ENCODE results near the gene TMEM167B. TPM values are rescaled to one million over a fixed set of nuclear protein-coding genes. Genes with fewer than 3 reads are reported as not detected.
"Not testable (repeated sequence)": the region's sequence is repeated elsewhere in the genome, so short reads cannot be mapped to it uniquely, and the experiment has no call there.

The TMEM167B gene
- total RNA-seq, 4 donors from 2014 or later, result 17.5 to 26.3 (median 21.8) TPM

DNA sequence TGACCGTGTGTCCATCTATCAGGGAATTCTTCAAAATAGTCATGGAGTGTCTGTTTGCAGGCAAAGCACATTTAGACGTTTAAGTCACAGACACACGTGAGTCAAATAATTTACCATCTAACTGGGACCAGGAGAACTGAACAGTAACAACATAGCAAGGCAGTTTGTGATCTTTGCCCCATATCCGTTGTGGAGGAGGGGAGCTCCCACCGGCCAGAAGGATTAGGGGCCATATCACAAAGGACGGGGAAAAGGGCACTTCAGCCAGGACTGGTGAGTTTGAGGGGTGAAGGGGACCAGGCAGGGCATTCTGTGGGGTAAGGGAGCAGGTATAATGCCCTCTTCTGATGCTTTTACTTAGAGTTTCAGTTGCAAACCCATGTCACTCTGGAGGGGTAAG, 46.2 kb downstream of the TMEM167B start:
- H3K27ac ChIP-seq, result no peak overlapping the region
- no peak for ATAC-seq
- TF ChIP-seq POLR2A (IDR thresholded peaks at IDR 0.05), result no peak
- TF ChIP-seq, protein P1, sequence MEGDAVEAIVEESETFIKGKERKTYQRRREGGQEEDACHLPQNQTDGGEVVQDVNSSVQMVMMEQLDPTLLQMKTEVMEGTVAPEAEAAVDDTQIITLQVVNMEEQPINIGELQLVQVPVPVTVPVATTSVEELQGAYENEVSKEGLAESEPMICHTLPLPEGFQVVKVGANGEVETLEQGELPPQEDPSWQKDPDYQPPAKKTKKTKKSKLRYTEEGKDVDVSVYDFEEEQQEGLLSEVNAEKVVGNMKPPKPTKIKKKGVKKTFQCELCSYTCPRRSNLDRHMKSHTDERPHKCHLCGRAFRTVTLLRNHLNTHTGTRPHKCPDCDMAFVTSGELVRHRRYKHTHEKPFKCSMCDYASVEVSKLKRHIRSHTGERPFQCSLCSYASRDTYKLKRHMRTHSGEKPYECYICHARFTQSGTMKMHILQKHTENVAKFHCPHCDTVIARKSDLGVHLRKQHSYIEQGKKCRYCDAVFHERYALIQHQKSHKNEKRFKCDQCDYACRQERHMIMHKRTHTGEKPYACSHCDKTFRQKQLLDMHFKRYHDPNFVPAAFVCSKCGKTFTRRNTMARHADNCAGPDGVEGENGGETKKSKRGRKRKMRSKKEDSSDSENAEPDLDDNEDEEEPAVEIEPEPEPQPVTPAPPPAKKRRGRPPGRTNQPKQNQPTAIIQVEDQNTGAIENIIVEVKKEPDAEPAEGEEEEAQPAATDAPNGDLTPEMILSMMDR (IDR thresholded peaks at IDR 0.05 in 4 of 5, conservative IDR thresholded peaks at IDR 0.05 in 1 of 5), result no peak
- no peaks in the 10 kb centered on the region for H3K36me3 ChIP-seq
- no peaks in the 10 kb centered on the region for H3K9me3 ChIP-seq
- H3K27me3 ChIP-seq, result no peaks in the 10 kb centered on the region
- intact Hi-C loops (cut with DNase I; ENCODE audit: low total_unique reads), result no loop called here
- no peak overlapping the region for H3K4me3 ChIP-seq
- in situ Hi-C loops (cut with MboI; ENCODE audit: low sequenced_read_pairs in 4 of 4), result no loop called here
- no peak for DNase-seq
- peaks cover 8 to 14% of the 10 kb centered on the region in 2 donors for H3K4me1 ChIP-seq

DNA sequence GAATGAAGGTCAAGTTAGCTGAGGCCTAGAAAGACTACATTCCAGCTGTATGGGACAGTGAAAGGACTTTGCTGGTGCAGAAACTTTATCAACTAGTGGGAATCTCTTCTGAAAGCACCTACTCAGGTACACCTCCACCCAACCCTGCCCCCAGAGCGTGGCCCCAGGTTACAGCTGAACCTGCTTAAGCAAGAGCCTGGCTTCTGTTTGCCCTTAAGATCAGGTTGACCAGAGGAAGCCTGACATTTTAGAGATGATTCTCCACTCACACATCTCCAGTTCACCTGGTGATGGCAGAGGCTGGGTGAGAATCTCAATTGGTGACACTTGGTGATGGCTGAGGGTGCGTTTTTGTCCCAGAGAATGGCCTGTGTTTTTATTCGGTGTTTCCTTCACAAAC, 47.4 kb downstream of the TMEM167B start:
- no peak for DNase-seq
- ATAC-seq, result no peak
- Histone ChIP-seq H3K4me1 (peaks cover 8 to 14% of the 10 kb centered on the region in 2 donors), H3K4me3 (no peak overlapping the region), H3K36me3 (no peaks in the 10 kb centered on the region), H3K27ac (no peak overlapping the region), H3K27me3 (no peaks in the 10 kb centered on the region), H3K9me3 (no peaks in the 10 kb centered on the region)
- no peak for TF ChIP-seq POLR2A (IDR thresholded peaks at IDR 0.05)
- TF ChIP-seq, protein P1 (IDR thresholded peaks at IDR 0.05 in 4 of 5, conservative IDR thresholded peaks at IDR 0.05 in 1 of 5), result no peak
- in situ Hi-C loops (cut with MboI; ENCODE audit: low sequenced_read_pairs in 4 of 4), result no loop called here
- intact Hi-C loops (cut with DNase I; ENCODE audit: low total_unique reads), result no loop called here

DNA sequence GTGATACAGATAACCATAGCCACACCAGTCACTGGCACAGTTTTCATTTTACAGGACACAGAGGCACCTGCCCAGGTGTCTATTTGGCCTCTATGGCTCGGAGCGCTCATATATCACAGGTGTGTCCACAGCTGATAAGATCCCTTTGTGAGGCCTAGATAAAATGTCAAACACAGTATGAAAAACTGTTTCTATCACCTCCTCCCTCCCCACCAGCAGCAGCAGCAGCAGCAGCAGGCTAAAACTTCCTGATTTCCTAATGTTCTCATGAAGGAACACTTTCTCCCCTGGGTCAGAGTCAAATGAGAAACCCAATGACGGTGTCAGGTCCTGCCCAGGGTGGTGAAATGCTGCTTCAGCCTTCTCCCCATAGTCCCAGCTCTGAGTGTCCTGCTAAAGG, 47.8 kb downstream of the TMEM167B start:
- ATAC-seq, result no peak
- Histone ChIP-seq H3K27me3 (no peaks in the 10 kb centered on the region), H3K27ac (no peak overlapping the region), H3K4me1 (peaks cover 8 to 11% of the 10 kb centered on the region in 2 donors), H3K9me3 (no peaks in the 10 kb centered on the region), H3K36me3 (no peaks in the 10 kb centered on the region), H3K4me3 (no peak overlapping the region)
- no peak for TF ChIP-seq POLR2A (IDR thresholded peaks at IDR 0.05)
- TF ChIP-seq, protein P1 (IDR thresholded peaks at IDR 0.05 in 4 of 5, conservative IDR thresholded peaks at IDR 0.05 in 1 of 5), result no peak
- no peak for DNase-seq
- in situ Hi-C loops (cut with MboI; ENCODE audit: low sequenced_read_pairs in 4 of 4), result no loop called here
- intact Hi-C loops (cut with DNase I; ENCODE audit: low total_unique reads), result no loop called here

DNA sequence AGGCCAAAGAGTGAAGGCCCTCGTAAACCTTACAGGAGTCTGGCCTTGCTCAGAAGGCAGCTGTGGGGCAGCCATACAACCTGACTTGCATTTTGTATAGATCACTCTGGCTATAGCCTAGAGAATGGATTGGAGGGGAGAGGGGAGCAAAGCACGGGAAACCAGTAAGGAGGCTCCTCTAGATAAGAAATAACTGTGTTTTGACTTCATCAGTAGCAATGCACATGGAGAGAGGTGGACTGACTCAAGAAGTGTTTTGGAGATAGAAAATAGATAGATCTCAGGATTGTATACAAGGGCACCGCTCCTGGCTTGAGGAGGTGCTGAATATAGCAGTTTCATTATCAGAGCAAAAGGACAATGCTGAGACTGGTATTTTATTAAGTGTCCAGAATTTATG, 49.8 kb downstream of the TMEM167B start:
- no peak overlapping the region for H3K27ac ChIP-seq
- H3K4me1 ChIP-seq, result no peaks in the 10 kb centered on the region
- no peaks in the 10 kb centered on the region for H3K27me3 ChIP-seq
- no peaks in the 10 kb centered on the region for H3K9me3 ChIP-seq
- in situ Hi-C loops (cut with MboI; ENCODE audit: low sequenced_read_pairs in 4 of 4) (no loop called here), intact Hi-C loops (cut with DNase I; ENCODE audit: low total_unique reads) (no loop called here)
- H3K36me3 ChIP-seq, result no peaks in the 10 kb centered on the region
- DNase-seq (no peak), ATAC-seq (no peak)
- TF ChIP-seq, protein P1 (IDR thresholded peaks at IDR 0.05 in 4 of 5, conservative IDR thresholded peaks at IDR 0.05 in 1 of 5), result no peak
- TF ChIP-seq POLR2A (IDR thresholded peaks at IDR 0.05), result no peak
- no peak overlapping the region for H3K4me3 ChIP-seq

DNA sequence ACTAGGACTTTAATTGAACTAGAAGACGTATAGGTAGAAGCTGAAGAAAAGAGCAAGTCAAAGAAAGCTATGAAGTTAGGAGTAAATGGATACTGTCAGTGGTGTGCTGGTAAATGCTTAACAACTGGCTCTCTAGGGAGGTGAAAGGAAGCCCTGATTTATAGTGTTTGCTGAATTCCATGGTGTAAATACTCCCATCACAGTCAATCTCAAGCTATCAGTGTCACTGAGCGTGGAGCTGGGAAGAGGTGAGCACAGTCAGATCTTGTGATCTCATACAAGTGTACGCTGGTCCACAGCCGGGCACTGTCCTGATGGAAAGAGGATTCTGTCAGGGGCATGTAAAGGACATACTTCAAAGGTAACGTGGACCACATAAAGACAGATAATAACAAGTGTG, 51.7 kb downstream of the TMEM167B start:
- intact Hi-C loops (cut with DNase I; ENCODE audit: low total_unique reads), result no loop called here
- no peak for ATAC-seq
- Histone ChIP-seq H3K27me3 (no peaks in the 10 kb centered on the region), H3K4me3 (no peak overlapping the region), H3K4me1 (no peaks in the 10 kb centered on the region), H3K36me3 (no peaks in the 10 kb centered on the region), H3K9me3 (no peaks in the 10 kb centered on the region), H3K27ac (no peak overlapping the region)
- in situ Hi-C loops (cut with MboI; ENCODE audit: low sequenced_read_pairs in 4 of 4), result no loop called here
- no peak for TF ChIP-seq POLR2A (IDR thresholded peaks at IDR 0.05)
- TF ChIP-seq, protein P1 (IDR thresholded peaks at IDR 0.05 in 4 of 5, conservative IDR thresholded peaks at IDR 0.05 in 1 of 5), result no peak
- DNase-seq, result no peak

DNA sequence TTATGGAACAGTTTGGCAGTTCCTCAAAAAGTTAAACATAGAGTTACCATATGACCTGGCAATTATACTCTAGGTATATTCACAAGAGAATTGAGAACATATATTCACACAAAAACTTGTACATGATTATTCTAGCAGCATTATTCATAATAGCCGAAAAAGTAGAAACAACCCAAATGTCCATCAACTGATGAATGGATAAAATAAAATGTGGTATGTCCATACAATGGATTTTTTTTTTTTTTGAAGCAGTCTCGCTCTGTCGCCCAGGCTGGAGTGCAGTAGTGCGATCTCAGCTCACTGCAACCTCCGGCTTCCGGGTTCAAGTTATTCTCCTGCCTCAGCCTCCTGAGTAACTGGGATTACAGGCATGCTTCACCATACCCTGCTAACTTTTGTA, 52.2 kb downstream of the TMEM167B start:
- H3K9me3 ChIP-seq; ATAC-seq; H3K36me3 ChIP-seq; DNase-seq; intact Hi-C loops (cut with DNase I; ENCODE audit: low total_unique reads); H3K4me1 ChIP-seq; H3K27me3 ChIP-seq; in situ Hi-C loops (cut with MboI; ENCODE audit: low sequenced_read_pairs in 4 of 4); H3K4me3 ChIP-seq; H3K27ac ChIP-seq: not testable (repeated sequence)
